ENCODE data around the gene MRPS26.

- TF ChIP-seq CTCF (IDR thresholded peaks at IDR 0.05) (no peak), POLR2A (IDR thresholded peaks at IDR 0.05) (no peak)
Measured at GRCh38 chr20:3003416-3003815, 42.4 kb upstream of the MRPS26 start.

Data from Peyer's patch (tissue), 4 donors.